ENCODE data around the gene SIGLEC7.

- TF ChIP-seq POLR2A (IDR thresholded peaks at IDR 0.05) (no peak), CTCF (IDR thresholded peaks at IDR 0.05) (no peak), EP300 (IDR thresholded peaks at IDR 0.05) (no peak), POLR2AphosphoS5 (IDR thresholded peaks at IDR 0.05) (no peak)
Measured at GRCh38 chr19:51111606-51112005, 30.5 kb upstream of the SIGLEC7 start.

All from suprapubic skin (tissue), 4 donors.